Measurements from ENCODE around the gene PRKCB.

PRKCB gene

DNA sequence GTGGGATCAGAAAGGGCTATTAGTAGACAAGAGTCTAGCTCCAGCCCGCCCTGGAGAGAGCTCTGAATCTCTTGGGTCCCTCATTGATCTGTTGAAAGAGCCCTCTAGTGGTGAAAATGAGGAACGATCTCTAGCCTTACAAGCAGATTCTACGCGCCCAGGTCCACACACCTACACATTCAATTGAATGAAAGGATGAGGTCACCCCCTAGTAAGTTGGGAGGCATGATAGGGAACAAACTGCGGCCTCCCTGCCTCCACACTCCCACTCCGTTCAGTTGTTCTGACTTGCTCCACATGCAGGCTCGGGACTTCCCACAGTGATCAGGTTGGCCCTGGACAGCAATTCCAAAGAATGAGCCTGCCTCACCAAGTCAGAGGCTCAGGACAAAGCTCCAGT lies 417.4 kb downstream of the PRKCB start:
- DNase-seq (ENCODE audit: low read depth), result no peak

DNA sequence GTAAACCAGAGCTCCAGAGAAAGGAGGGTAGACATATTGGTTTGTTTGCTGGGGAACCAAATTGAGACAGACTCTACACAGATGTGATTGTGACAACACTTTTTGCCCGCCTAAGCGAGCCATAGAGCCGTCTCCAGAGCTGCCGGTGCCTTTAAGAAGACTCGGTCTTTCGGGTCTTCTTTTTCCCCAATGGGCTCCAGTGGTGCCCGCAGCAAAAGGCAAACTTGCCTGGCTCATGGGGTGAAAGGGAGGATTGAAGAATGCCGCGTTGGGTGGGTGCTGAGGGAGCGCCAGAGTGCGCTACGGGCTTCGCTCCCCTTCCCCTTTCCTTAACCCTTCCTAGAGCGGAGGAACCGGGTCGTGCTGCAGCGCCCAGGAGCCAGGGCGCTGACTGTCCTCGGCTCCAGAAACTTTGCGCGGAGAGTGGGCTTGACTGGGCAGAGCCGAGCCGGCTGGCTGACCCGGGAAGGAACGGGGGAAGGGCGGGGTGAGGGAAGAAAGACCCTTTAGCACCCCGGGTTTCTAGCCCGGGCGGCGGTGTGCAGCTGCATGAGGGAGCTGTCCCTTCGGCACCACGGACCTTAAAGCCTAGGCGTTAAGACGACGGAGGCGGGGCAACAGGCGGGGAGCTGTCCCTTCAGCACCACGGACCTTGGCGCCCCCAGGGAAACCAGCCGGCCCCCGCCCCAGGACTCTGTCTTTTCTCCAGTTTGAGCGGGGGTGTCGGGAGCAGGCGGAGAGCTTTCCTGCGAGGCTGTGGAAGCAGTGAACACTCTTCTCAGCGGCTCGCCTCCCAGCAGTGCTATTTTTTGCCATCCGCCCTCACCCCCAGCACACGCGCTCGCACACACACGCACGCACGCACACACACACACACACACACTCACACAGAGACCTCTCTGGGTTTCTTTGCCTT lies 419.9 kb downstream of the PRKCB start, which contains the start of gene CACNG3:
Gene CACNG3 (plus strand): TSS at position 880 of the 916 bp plus-strand sequence. CDS start 420 bp downstream, outside the sequence.
- no peak for DNase-seq (ENCODE audit: low read depth)

DNA sequence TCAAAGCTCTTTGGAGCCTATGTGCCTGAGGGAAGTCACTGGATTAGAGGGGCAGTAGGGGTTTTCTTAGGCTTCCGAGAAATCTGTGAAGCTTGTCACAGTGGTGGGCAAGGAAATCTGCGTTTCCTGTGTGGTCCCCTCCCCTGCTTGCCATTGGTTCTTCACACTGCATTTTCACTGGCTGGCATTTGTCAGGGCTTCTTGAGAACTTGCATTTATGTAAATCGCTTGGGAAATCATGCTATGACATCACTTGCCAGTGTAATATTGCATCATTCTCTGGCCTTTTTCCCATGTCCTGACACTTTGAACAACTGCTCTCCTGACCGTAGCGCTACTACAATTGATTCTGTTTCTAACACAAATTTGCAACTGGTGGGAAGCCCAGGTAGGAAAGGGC lies 422.2 kb downstream of the PRKCB start:
- DNase-seq (ENCODE audit: low read depth), result no peak

DNA sequence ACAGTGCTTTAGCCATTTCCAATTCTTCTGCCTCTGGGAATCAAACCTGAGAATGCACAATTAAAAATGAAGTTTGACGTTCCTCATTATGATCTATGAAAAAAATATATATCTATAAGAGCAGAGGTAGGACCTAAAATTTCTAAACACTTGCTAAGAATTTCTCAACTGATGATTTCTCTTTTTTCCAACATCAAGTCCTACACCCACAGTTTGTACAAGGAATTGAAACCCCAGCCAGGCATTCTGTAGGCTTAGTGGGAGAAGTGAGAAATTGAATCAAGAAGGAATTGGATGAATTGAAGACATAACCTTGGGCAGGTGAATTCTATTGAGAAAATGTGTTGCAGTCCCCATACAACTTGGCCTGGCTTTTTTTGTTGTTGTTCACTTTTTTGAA lies 423.0 kb downstream of the PRKCB start:
- DNase-seq (ENCODE audit: low read depth), result no peak

DNA sequence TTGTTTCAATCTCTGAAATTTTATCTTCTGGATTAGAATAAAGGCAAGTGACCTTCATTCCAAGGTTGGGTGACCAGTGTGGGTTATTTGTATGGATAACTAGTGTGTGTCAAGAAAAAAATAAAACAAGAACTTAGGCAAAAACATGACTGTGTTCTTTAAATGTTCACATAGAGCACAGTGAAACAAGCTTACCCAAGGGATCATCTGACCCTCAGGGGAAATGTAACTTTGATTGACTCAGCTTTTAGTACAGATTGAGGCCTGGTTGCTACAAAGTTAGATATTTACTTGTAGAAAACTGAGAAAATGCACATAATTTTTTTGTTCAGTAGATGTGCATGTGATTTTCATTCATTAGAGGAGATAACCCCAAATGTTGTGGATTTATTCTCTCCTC lies 427.0 kb downstream of the PRKCB start:
- DNase-seq (ENCODE audit: low read depth), result no peak

Data from HS-27A (cell line).